COR-L47 (cell line): ENCODE measurements around the gene TMEM125.
A peak's percentile ranks its signal among the peaks of the same experiment; 100 is the strongest.

Experiments used
- DNase-seq: peaks from one replicate; lab custom pipeline; 2025; lab: John Stamatoyannopoulos, UW

Gene TMEM125

DNA sequence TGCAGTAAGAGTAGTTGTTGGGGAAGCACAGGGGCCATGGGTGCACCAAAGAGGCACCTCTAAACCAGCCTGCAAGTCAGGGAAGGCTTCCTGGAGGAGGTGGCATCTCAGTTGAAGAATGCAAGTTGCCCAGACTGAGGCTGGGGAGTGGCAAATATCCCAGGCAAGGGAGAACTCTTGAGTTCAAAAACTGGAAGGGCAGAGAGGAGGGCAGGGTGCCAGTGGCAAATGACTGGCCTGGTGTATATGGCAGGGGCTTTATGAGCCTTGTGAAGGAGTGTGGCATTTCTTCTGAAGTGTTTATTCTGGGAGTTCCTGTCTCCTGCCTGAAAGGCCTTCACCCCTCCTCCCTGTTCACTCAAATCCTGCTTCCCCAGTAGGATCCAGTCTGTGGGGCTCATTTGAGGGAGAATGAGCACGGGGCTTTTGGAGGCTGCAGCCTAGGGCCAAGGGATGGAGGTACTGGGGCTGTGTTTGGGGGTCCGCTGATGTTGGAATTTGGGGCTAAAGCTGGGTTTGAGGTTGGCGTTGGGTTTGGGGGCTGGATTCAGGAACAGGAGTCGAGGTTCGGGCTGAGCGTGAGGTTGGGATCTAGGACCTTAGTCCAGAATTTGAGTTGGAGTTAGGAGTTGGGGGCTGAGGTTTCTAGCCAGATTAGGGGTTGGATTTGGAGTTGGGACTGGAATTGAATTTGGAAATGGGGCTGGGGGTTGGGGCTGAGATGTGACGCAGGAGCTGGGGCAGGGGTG lies at the start of gene TMEM125:
Gene TMEM125, plus strand, starts transcription at position 357 of the 749 bp plus-strand sequence. CDS start 2,740 bp downstream, outside the sequence.
- DNase-seq = no peak

- DNase-seq = no peak
Observed at GRCh38 chr1:43220905-43221778, 48.6 kb upstream of the TMEM125 start.

DNA sequence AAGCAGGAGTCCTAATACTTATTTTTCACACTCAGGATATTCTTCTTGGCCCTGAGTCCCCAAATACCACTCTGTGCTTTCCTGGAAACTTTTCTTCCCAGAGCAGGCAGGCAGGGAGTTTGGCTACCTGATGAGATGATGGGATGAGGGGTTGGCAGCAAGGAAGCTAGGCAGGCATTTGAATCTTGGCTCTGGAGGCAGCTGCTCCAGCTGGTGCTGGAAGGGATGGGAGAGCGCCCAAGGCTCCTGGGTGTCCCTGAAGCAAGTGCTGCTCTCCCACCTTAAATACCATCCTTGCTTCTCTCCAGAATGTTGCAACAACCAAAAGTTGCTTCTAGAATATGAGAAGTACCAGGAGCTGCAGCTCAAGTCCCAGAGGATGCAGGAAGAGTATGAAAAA lies 48.0 kb upstream of the TMEM125 start:
- DNase-seq = no peak

- no peak for DNase-seq
Observed at GRCh38 chr1:43222879-43223278, 46.9 kb upstream of the TMEM125 start.

DNA sequence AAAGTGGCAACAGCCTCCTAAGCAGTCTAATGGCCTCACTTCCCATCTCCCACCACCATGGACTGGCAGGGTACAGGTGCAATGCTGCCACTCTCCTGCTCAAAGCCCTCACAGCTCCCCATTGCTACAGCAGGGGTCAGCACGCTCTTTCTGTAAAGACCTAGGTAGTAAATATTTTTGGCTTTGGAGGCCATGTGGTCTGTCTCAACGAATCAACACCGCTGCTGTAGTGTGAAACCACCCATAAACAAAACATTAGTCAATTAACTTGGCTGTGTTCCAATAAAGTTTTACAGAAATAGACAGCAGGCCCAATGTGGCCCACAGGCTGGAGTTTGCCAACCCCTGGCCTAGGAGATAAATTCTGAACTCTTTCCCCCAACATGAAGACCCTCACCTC lies 44.6 kb upstream of the TMEM125 start:
- no peak for DNase-seq

DNA sequence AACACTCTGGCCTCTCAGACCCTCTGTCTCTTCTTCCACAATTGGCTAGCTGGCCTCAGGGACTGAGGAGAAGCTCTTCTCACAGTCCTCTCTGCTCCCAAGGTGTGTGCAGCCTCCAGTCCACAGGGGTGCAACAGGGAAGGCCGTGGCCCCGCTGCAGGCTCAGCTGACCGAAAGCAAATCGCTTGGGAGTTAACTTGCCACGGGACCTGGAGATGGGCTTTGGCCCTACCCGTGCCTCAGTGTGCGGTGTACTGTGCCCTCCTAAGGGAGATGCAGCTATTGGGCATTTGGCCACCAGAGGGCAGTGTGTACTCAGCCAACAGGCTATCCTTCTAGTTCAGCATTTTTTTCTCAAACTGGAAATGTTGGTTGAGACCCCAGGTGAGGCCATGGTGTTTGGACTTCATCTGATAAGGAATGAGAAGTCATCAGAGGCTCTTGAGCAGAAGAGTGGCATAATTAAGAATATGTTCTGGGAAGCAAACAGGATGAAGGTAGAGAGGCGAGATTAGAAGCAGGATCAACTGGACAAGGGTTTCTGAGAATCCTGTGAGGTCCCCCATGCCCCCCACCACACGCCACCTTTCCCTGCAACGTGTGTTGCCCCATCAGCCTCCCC lies 42.5 kb upstream of the TMEM125 start:
- DNase-seq = peak; percentile 56

GRCh38 chr1:43229826-43230780 lies 39.7 kb upstream of the TMEM125 start:
- DNase-seq = no peak

GRCh38 chr1:43232074-43232473 lies 37.7 kb upstream of the TMEM125 start:
- no peak for DNase-seq

DNA sequence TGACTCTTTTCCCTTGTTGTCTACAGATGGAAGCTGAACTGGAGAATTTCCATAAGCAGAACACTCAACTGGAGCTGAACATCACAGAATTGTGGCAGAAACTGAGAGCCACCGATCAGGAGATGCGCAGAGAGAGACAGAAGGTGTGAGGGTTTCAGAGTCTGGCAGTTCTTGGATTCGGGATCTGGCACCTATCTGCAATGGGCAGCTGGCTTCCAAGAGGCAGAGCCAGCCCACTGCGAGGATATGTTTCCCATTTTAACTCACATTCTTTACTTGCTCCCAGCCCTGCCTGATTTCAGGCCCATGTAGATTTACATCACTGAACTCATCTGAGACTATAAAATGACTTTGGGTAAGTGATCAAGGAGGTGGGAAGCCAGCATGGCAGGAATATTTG lies 37.3 kb upstream of the TMEM125 start:
- no peak for DNase-seq

GRCh38 chr1:43233631-43234030 lies 36.2 kb upstream of the TMEM125 start:
- no peak for DNase-seq

- DNase-seq = no peak
Observed at GRCh38 chr1:43234267-43234666, 35.5 kb upstream of the TMEM125 start.

- DNase-seq = no peak
Observed at GRCh38 chr1:43235040-43235439, 34.7 kb upstream of the TMEM125 start.

GRCh38 chr1:43235451-43236121 lies 34.2 kb upstream of the TMEM125 start:
- DNase-seq = no peak

DNA sequence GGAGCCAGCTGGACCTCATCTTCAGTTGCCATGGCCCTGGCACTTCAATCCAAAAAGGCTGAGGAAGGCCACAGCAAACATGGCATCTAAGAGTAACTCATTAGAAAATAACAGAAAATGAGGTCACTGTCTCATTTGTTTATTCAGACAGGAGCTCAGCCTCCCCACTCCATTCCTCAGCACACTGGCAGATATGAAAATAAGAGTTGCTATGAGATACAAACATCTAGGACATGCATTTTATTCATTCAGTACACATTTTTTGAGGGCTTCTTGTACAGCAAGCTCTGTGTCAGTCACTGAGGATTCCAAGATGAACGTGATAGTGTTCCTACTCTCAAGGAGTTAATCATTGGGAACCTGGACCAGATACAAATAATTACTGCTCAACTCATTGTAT lies 32.7 kb upstream of the TMEM125 start:
- DNase-seq = no peak

DNA sequence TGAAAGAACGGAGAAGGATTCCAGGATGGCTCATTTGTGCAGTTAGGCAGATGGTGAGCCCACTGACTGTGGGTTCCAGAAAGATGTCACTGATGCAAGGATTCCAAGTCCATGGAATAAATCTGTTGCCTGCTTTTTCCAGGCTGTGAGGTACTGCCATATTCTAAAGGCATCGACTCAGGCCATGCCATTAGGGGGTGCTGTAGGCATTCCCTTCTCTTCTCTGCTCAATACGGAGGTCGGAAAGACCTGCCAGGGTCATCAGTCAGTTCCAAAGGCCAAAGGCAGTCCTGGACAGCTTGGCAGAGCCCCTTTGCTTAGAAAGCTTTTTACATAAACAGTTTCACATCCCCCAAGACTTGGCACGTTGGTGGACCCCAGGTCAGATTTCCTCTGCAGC lies 31.7 kb upstream of the TMEM125 start:
- DNase-seq = peak; percentile 54

DNA sequence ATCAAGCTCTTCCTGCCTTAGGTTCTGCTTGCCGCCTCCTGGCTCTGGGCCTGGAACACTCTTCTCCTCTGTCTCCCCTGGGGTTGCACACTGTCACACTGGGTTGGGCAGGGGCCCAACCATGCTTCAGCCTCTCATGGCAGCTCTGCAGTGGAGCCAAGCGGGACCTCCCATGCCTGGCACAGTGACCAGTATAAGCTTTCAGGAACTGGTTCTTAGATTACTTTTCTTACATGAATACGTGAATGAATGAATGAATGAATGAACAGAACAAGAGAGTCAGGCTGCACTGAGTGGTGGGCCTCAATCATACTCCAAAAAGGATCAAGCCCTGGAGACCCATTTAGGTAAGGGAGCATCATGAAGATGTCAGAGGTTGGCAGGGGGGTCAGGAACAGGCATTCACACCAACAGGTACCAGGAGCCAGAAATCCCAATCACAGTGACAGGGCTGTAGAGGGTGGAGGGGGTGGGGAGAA lies 30.8 kb upstream of the TMEM125 start:
- no peak for DNase-seq

DNA sequence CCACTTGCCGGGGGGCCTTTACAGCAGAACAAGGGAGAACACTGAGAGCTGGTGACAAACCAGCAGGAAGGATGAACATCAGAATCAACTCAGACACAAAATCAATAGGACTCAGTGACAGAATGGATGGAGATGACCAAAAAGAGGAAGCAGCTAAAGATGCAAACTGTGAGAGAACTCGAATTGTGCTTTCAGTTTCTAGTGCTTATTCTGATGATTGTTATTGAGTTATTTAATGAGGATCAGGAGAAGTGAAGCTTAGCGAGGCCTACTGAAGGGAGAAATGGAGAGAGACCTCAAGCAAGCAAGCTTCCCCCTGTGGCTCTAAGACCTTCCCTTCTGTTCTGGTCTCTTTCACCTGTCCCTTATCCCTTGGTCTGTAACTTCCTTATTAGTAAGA lies 30.3 kb upstream of the TMEM125 start:
- no peak for DNase-seq

DNA sequence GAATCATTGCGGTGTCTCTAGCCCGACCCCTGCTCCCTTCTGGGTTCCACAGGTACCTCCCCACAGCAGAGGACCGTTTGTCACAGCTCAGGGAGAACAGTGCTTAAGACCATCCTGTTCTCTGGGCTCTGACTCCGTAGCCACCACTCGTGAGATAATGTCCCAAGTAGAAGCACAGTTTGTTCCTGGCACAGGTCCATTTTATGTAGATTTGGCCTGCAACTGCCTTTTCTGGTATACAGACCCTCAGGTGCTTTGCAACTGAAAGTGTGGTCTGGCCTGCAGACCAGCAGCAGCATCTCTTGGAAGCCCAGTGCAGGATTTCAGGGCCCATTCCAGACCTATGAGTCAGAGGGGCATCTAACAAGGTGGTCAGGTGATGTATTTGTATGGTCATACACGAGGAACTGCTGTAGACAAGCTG lies 28.4 kb upstream of the TMEM125 start:
- no peak for DNase-seq

GRCh38 chr1:43243299-43243698 lies 26.5 kb upstream of the TMEM125 start:
- no peak for DNase-seq

GRCh38 chr1:43246466-43247213 lies 23.1 kb upstream of the TMEM125 start:
- no peak for DNase-seq
